Liver (tissue), 3 donors: ENCODE data around the gene MALT1.

Experiments used
- EGR1 ChIP-seq, 2 donors: IDR thresholded peaks; 2 replicates each; pipeline ENCODE4 v1.6.1; 2016 to 2018; ENCODE audit warnings: antibody characterized with exemption in 2 of 2, low read depth in 2 of 2
- FOXA2 ChIP-seq: IDR thresholded peaks from 2 replicates; pipeline ENCODE4 v1.6.1; 2016; ENCODE audit warnings: antibody characterized with exemption
- HNF4A ChIP-seq, 2 donors: conservative IDR thresholded peaks; 2 replicates each; pipeline ENCODE4 v1.6.1; 2016; ENCODE audit warnings: antibody characterized with exemption in 2 of 2, mild to moderate bottlenecking in 2 of 2
- HNF4G ChIP-seq: IDR thresholded peaks from 2 replicates; pipeline ENCODE4 v1.6.1; 2016; ENCODE audit warnings: antibody characterized with exemption
- JUND ChIP-seq, 2 donors: IDR thresholded peaks; 2 replicates each; pipeline ENCODE4 v1.6.1; 2016; ENCODE audit warnings: antibody characterized with exemption in 2 of 2
- RAD21 ChIP-seq, 2 donors: IDR thresholded peaks; 2 replicates each; pipeline ENCODE4 v1.6.1; 2016; ENCODE audit warnings: antibody characterized with exemption in 2 of 2, mild to moderate bottlenecking in 2 of 2
- SP1 ChIP-seq: IDR thresholded peaks from 2 replicates; pipeline ENCODE4 v1.6.1; 2018; ENCODE audit warnings: antibody characterized with exemption, mild to moderate bottlenecking
- TAF1 ChIP-seq: conservative IDR thresholded peaks from 2 replicates; pipeline ENCODE4 v1.6.1; 2016; ENCODE audit warnings: antibody characterized with exemption, mild to moderate bottlenecking
- YY1 ChIP-seq: IDR thresholded peaks from 2 replicates; pipeline ENCODE4 v1.6.1; 2016; ENCODE audit warnings: antibody characterized with exemption, mild to moderate bottlenecking
- TF ChIP-seq, protein P1 (sequence below): fragments of 150-350 bp; IDR thresholded peaks from 2 replicates; pipeline ENCODE4 v1.5.1; 2017; ENCODE audit warnings: improper control_type of control experiment, low read depth, low read length; ENCODE audit not compliant: missing input control
- TF ChIP-seq, protein P2 (sequence below): IDR thresholded peaks from 2 replicates; pipeline ENCODE4 v1.6.1; 2016; ENCODE audit warnings: antibody characterized with exemption
- TF ChIP-seq, protein P3 (sequence below): IDR thresholded peaks from 2 replicates; pipeline ENCODE4 v1.6.1; 2016; ENCODE audit warnings: antibody characterized with exemption
- TF ChIP-seq, protein P4 (sequence below): IDR thresholded peaks from 2 replicates; pipeline ENCODE4 v1.6.1; 2016; ENCODE audit warnings: antibody characterized with exemption, mild to moderate bottlenecking
- donor health status: healthy.
- donor health status: healthy.

DNA sequence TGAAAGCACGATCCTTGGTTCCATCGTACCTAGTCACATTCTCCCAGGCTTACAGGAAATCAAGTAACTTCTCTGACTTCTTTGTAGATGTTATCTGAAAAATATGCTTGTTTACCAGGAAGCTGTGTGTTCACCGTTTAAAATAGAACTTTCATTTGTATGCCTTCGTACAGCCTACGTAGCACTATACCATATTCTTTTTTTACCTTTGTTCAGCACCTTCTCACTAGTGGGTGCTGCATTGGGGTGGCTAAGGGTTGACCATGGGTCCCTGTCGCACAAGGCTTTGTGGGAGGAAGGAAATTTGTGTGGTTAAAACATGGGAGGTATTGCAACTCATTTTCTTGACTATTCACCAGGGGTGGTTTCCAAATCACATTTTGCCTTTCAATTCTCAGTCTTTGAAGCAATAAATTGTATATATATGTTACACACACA lies 16.6 kb downstream of the MALT1 start:
- TF ChIP-seq YY1 (no peak), SP1 (no peak), JUND (IDR thresholded peaks at IDR 0.05) (no peak), TAF1 (no peak), EGR1 (IDR thresholded peaks at IDR 0.05; ENCODE audit: low read depth in 2 of 2) (no peak), RAD21 (IDR thresholded peaks at IDR 0.05) (no peak), HNF4G (no peak), HNF4A (conservative IDR thresholded peaks at IDR 0.05) (no peak), FOXA2 (no peak)
- TF ChIP-seq, protein P1, sequence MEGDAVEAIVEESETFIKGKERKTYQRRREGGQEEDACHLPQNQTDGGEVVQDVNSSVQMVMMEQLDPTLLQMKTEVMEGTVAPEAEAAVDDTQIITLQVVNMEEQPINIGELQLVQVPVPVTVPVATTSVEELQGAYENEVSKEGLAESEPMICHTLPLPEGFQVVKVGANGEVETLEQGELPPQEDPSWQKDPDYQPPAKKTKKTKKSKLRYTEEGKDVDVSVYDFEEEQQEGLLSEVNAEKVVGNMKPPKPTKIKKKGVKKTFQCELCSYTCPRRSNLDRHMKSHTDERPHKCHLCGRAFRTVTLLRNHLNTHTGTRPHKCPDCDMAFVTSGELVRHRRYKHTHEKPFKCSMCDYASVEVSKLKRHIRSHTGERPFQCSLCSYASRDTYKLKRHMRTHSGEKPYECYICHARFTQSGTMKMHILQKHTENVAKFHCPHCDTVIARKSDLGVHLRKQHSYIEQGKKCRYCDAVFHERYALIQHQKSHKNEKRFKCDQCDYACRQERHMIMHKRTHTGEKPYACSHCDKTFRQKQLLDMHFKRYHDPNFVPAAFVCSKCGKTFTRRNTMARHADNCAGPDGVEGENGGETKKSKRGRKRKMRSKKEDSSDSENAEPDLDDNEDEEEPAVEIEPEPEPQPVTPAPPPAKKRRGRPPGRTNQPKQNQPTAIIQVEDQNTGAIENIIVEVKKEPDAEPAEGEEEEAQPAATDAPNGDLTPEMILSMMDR, result no peak
- TF ChIP-seq, protein P2, sequence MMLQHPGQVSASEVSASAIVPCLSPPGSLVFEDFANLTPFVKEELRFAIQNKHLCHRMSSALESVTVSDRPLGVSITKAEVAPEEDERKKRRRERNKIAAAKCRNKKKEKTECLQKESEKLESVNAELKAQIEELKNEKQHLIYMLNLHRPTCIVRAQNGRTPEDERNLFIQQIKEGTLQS, result no peak
- TF ChIP-seq, protein P3, sequence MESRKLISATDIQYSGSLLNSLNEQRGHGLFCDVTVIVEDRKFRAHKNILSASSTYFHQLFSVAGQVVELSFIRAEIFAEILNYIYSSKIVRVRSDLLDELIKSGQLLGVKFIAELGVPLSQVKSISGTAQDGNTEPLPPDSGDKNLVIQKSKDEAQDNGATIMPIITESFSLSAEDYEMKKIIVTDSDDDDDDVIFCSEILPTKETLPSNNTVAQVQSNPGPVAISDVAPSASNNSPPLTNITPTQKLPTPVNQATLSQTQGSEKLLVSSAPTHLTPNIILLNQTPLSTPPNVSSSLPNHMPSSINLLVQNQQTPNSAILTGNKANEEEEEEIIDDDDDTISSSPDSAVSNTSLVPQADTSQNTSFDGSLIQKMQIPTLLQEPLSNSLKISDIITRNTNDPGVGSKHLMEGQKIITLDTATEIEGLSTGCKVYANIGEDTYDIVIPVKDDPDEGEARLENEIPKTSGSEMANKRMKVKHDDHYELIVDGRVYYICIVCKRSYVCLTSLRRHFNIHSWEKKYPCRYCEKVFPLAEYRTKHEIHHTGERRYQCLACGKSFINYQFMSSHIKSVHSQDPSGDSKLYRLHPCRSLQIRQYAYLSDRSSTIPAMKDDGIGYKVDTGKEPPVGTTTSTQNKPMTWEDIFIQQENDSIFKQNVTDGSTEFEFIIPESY, result no peak
- TF ChIP-seq, protein P4, sequence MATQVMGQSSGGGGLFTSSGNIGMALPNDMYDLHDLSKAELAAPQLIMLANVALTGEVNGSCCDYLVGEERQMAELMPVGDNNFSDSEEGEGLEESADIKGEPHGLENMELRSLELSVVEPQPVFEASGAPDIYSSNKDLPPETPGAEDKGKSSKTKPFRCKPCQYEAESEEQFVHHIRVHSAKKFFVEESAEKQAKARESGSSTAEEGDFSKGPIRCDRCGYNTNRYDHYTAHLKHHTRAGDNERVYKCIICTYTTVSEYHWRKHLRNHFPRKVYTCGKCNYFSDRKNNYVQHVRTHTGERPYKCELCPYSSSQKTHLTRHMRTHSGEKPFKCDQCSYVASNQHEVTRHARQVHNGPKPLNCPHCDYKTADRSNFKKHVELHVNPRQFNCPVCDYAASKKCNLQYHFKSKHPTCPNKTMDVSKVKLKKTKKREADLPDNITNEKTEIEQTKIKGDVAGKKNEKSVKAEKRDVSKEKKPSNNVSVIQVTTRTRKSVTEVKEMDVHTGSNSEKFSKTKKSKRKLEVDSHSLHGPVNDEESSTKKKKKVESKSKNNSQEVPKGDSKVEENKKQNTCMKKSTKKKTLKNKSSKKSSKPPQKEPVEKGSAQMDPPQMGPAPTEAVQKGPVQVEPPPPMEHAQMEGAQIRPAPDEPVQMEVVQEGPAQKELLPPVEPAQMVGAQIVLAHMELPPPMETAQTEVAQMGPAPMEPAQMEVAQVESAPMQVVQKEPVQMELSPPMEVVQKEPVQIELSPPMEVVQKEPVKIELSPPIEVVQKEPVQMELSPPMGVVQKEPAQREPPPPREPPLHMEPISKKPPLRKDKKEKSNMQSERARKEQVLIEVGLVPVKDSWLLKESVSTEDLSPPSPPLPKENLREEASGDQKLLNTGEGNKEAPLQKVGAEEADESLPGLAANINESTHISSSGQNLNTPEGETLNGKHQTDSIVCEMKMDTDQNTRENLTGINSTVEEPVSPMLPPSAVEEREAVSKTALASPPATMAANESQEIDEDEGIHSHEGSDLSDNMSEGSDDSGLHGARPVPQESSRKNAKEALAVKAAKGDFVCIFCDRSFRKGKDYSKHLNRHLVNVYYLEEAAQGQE, result no peak
